ENCODE data around the gene SCRT2. TPM values are rescaled to one million over a fixed set of nuclear protein-coding genes. Genes with fewer than 3 reads are reported as not detected.

SCRT2 gene
- total and polyA plus RNA-seq, 2 of the 8 experiments (the other 6 are each of a cell fraction or from before 2014, with no cell fraction given), result 0.12 to 0.34 TPM

GRCh38 chr20:669573-669972 is 6.0 kb downstream of the SCRT2 start:
- Histone ChIP-seq H2BK12ac (ENCODE audit: low read depth, low read length) (no peak overlapping the region), H2BK5ac (ENCODE audit: low read depth, low read length) (no peak overlapping the region), H3K18ac (ENCODE audit: extremely low read depth, low read length) (no peak overlapping the region), H4K5ac (ENCODE audit: insufficient read length, low read depth, low read length) (no peak overlapping the region), H2BK20ac (ENCODE audit: low read length) (no peak overlapping the region), H2AFZ (ENCODE audit: low read length) (no peak overlapping the region), H2BK15ac (ENCODE audit: low read length) (no peak overlapping the region), H3K4me2 (ENCODE audit: insufficient read depth in 1 of 2, low read depth in 2 of 2, low read length in 2 of 2) (no peak overlapping the region), H3K23me2 (ENCODE audit: low read depth, low read length) (no peaks in the 10 kb centered on the region; the same call in none of the 2 replicates), H4K20me1 (replicated peaks in 1 of 2; ENCODE audit: control insufficient read depth in 1 of 2, insufficient read depth in 2 of 2, low read length in 2 of 2) (no peaks in the 10 kb centered on the region), H3K9ac (replicated peaks in 1 of 4; ENCODE audit: extremely low read depth in 1 of 4, low read depth in 3 of 4, low read length in 3 of 4) (no peak overlapping the region), H3K36me3 (ENCODE audit: control insufficient read depth in 2 of 4, insufficient read depth in 4 of 4, low read length in 3 of 4) (no peaks in the 10 kb centered on the region), H3K27me3 (replicated peaks in 1 of 4; ENCODE audit: control insufficient read depth in 3 of 4, extremely low read depth in 1 of 4, insufficient read depth in 3 of 4, low read length in 3 of 4) (peaks cover 2 to 18% (median 15%) of the 10 kb centered on the region in 4 experiments), H3K79me1 (ENCODE audit: low read depth, low read length) (no peaks in the 10 kb centered on the region), H3K56ac (replicated peaks; ENCODE audit: insufficient read length, low read depth, low read length) (no peak overlapping the region), H3K9me3 (ENCODE audit: insufficient read depth in 2 of 2, low read depth in 1 of 2, low read length in 1 of 2) (peaks cover 4 to 5% of the 10 kb centered on the region in 2 experiments), H2BK120ac (replicated peaks; ENCODE audit: low read depth, low read length) (no peak overlapping the region), H3K4me3 (ENCODE audit: extremely low read depth in 1 of 4, insufficient read depth in 2 of 4, low read depth in 3 of 4, low read length in 4 of 4) (no peak overlapping the region), H2AK5ac (ENCODE audit: low read depth, low read length) (no peak overlapping the region), H4K8ac (ENCODE audit: extremely low read depth, insufficient read depth, low read length) (no peak overlapping the region), H3K79me2 (ENCODE audit: control insufficient read depth in 1 of 2, insufficient read depth in 2 of 2, low read length in 2 of 2) (no peaks in the 10 kb centered on the region), H3K4ac (replicated peaks; ENCODE audit: insufficient read length, low read depth, low read length) (no peak overlapping the region), H3K27ac (ENCODE audit: low read depth, low read length) (no peak overlapping the region), H3K14ac (ENCODE audit: insufficient read length) (no peak overlapping the region), H3K23ac (ENCODE audit: insufficient read length) (no peak overlapping the region), H4K91ac (replicated peaks; ENCODE audit: insufficient read length, low read length) (no peak overlapping the region), H3K4me1 (replicated peaks in 1 of 4; ENCODE audit: control insufficient read depth in 3 of 4, insufficient read depth in 4 of 4, low read length in 3 of 4) (peaks cover 2 to 14% (median 10%) of the 10 kb centered on the region in 4 experiments)
- no peak for FAIRE-seq
- ChIA-PET POLR2A (ENCODE audit: partially characterized antibody) (interaction anchor here (1.8 kb wide), 1 partner anchor 17 kb away, joined by 4 read pairs; no protein-coding TSS in a partner anchor), CTCF (ENCODE audit: partially characterized antibody) (interaction anchor here (0.8 to 11.1 kb wide), 14 partner anchors 9 to 242 kb away, joined by 3 to 157 read pairs (median 4); partner anchors contain the start of genes SCRT2 and SRXN1)
- DNase-seq (ENCODE audit: low read depth in 1 of 2, low spot score in 2 of 2), result no peak
- TF ChIP-seq CTCF (IDR thresholded peaks at IDR 0.05; ENCODE audit: control extremely low read depth in 1 of 3, insufficient read depth in 1 of 3, low read depth in 1 of 3, low read length in 3 of 3) (no peak), SAP30 (IDR thresholded peaks at IDR 0.05; ENCODE audit: insufficient read depth, insufficient replicate concordance, low read length) (no peak)
- TF ChIP-seq, protein P1, sequence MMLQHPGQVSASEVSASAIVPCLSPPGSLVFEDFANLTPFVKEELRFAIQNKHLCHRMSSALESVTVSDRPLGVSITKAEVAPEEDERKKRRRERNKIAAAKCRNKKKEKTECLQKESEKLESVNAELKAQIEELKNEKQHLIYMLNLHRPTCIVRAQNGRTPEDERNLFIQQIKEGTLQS (IDR thresholded peaks at IDR 0.05; ENCODE audit: insufficient read depth, low read depth, low read length), result no peak
- 89% methylated on average over 7 of the region's 7 CpGs; no CpG with 5 or more reads in 1 of the 2 experiments for WGBS, 2 experiments (ENCODE audit: extremely low coverage in 1 of 2, insufficient coverage in 1 of 2, insufficient read length in 1 of 2, insufficient replicate concordance in 2 of 2, low coverage in 1 of 2, low lambda C conversion rate in 2 of 2, missing lambda C conversion rate in 1 of 2)
